Measurements from ENCODE around the gene OR1D2.
"Not testable (repeated sequence)": the region's sequence is repeated elsewhere in the genome, so short reads cannot be mapped to it uniquely, and the experiment has no call there.

The OR1D2 gene
- 0 reads per million in 3 experiments for total RNA-seq

- no peak for DNase-seq
These were observed at the start of gene OR1D2 for GRCh38 chr17:3104322-3104721. TSS of gene OR1D2 (minus strand) at chr17:3104422. CDS start at chr17:3092996, 11,426 bp downstream.

- DNase-seq: not testable (repeated sequence)
These were observed 33.3 kb upstream of the OR1D2 start for GRCh38 chr17:3137494-3137893.

- DNase-seq: no peak
These were observed 23.2 kb upstream of the OR1D2 start, which contains the start of gene OR1G1 for GRCh38 chr17:3127451-3127850. TSS of gene OR1G1 (minus strand) at chr17:3127551. CDS start at chr17:3127551, 0 bp downstream.

- not testable (repeated sequence) for DNase-seq
These were observed 30.4 kb downstream of the OR1D2 start for GRCh38 chr17:3073850-3074249.

GRCh38 chr17:3065192-3065591 is 39.0 kb downstream of the OR1D2 start:
- not testable (repeated sequence) for DNase-seq

GRCh38 chr17:3063507-3063906 is 40.7 kb downstream of the OR1D2 start, which contains the start of gene OR1D5:
TSS of gene OR1D5 (minus strand) at chr17:3063607. CDS start at chr17:3063607, 0 bp downstream.
- not testable (repeated sequence) for DNase-seq

- DNase-seq: not testable (repeated sequence)
These were observed 41.3 kb downstream of the OR1D2 start for GRCh38 chr17:3062824-3063377.

- DNase-seq: not testable (repeated sequence)
These were observed 49.4 kb downstream of the OR1D2 start for GRCh38 chr17:3054868-3055267.

GRCh38 chr17:3049705-3050295 is 54.4 kb downstream of the OR1D2 start:
- no peak for DNase-seq

- DNase-seq: peak; percentile 96
These were observed 55.3 kb downstream of the OR1D2 start for GRCh38 chr17:3048727-3049471.

GRCh38 chr17:3046753-3047152 is 57.5 kb downstream of the OR1D2 start:
- DNase-seq: no peak

GRCh38 chr17:3043737-3044365 is 60.4 kb downstream of the OR1D2 start:
- no peak for DNase-seq

GRCh38 chr17:3040882-3041281 is 63.3 kb downstream of the OR1D2 start:
- no peak for DNase-seq

- DNase-seq: no peak
These were observed 64.5 kb downstream of the OR1D2 start for GRCh38 chr17:3039736-3040135.

GRCh38 chr17:3038941-3039340 is 65.3 kb downstream of the OR1D2 start:
- DNase-seq: no peak
